AG04450 (cell line): ENCODE results near the gene SRSF5. TPM values are rescaled to one million over a fixed set of nuclear protein-coding genes. Genes with fewer than 3 reads are reported as not detected.

Experiments used
- CTCF ChIA-PET: fragments of 300-600, 350-600 bp; formaldehyde crosslinking; extraction: SDS; loops from one replicate; lab custom pipeline; 2022; ENCODE audit warnings: antibody characterized with exemption, inconsistent platforms; lab: Charles Lee
- POLR2A ChIA-PET: fragments of 350-600 bp; formaldehyde crosslinking; extraction: SDS; loops from one replicate; lab custom pipeline; 2021; ENCODE audit warnings: antibody characterized with exemption, inconsistent platforms; lab: Yijun Ruan, JAX
- DNase-seq: peaks from one replicate; pipeline ENCODE4 v3.0.0-alpha.2; 2011; ENCODE audit warnings: low read depth, low spot score
- H3K27ac ChIP-seq: one replicate; pipeline ENCODE4 v1.5.1; 2012; ENCODE audit warnings: low read depth, low read length, control low read depth
- H3K27me3 ChIP-seq: one replicate; pipeline ENCODE4 v1.6.0; 2012; ENCODE audit warnings: low read length; ENCODE audit not compliant: control insufficient read depth, insufficient read depth
- H3K4me3 ChIP-seq: 2 replicates; pipeline ENCODE4 v1.5.1; 2011; ENCODE audit warnings: mild to moderate bottlenecking, low read depth, low read length, control low read depth
- H3K9me3 ChIP-seq: 2 replicates; pipeline ENCODE4 v1.5.1; 2012; ENCODE audit warnings: low read length; ENCODE audit not compliant: control insufficient read depth, insufficient read depth
- CTCF ChIP-seq: IDR thresholded peaks from 2 replicates; pipeline ENCODE4 v1.5.1; 2011; ENCODE audit warnings: low read depth, low read length, control low read depth, inconsistent platforms
- polyA plus RNA-seq: library from polyadenylated mRNA; depleted of rRNA; stranded (reverse); fragments of >200 nt; gene quantifications from 2 replicates; pipeline ENCODE4 v1.2.3, GENCODE V29; 2011

Gene SRSF5
- polyA plus RNA-seq, 1 experiment = 271 TPM

- no peak for TF ChIP-seq CTCF
- POLR2A ChIA-PET = no interaction called here
- CTCF ChIA-PET = no interaction called here
- no peaks in the 10 kb centered on the region for H3K9me3 ChIP-seq
- H3K4me3 ChIP-seq = no peak overlapping the region
- no peak overlapping the region for H3K27ac ChIP-seq
- no peaks in the 10 kb centered on the region for H3K27me3 ChIP-seq
- DNase-seq = no peak
Measured at GRCh38 chr14:69752773-69753172, 14.2 kb upstream of the SRSF5 start.

GRCh38 chr14:69753860-69754259 lies 13.1 kb upstream of the SRSF5 start:
- Histone ChIP-seq H3K9me3 (no peaks in the 10 kb centered on the region), H3K27me3 (no peaks in the 10 kb centered on the region), H3K4me3 (no peak overlapping the region), H3K27ac (no peak overlapping the region)
- TF ChIP-seq CTCF = no peak
- POLR2A ChIA-PET = no interaction called here
- CTCF ChIA-PET = no interaction called here
- DNase-seq = no peak

GRCh38 chr14:69754487-69754886 lies 12.5 kb upstream of the SRSF5 start:
- DNase-seq = no peak
- CTCF ChIA-PET = interaction anchor here (0.9 kb wide), 1 partner anchor 27 kb away, joined by 4 read pairs; no protein-coding TSS in a partner anchor
- TF ChIP-seq CTCF = no peak
- Histone ChIP-seq H3K27ac (no peak overlapping the region), H3K4me3 (no peak overlapping the region), H3K27me3 (no peaks in the 10 kb centered on the region), H3K9me3 (no peaks in the 10 kb centered on the region)
- POLR2A ChIA-PET = no interaction called here

- CTCF ChIA-PET = no interaction called here
- no peak for TF ChIP-seq CTCF
- H3K9me3 ChIP-seq = no peaks in the 10 kb centered on the region
- H3K4me3 ChIP-seq = no peak overlapping the region
- H3K27ac ChIP-seq = no peak overlapping the region
- no peaks in the 10 kb centered on the region for H3K27me3 ChIP-seq
- POLR2A ChIA-PET = no interaction called here
- DNase-seq = no peak
Measured at GRCh38 chr14:69755296-69755695, 11.6 kb upstream of the SRSF5 start.

- H3K27ac ChIP-seq = no peak overlapping the region
- no peaks in the 10 kb centered on the region for H3K9me3 ChIP-seq
- TF ChIP-seq CTCF = no peak
- POLR2A ChIA-PET = no interaction called here
- no peaks in the 10 kb centered on the region for H3K27me3 ChIP-seq
- CTCF ChIA-PET = no interaction called here
- no peak for DNase-seq
- H3K4me3 ChIP-seq = no peak overlapping the region
Measured at GRCh38 chr14:69755784-69756183, 11.2 kb upstream of the SRSF5 start.
